Measurements from ENCODE around the gene STAT1. TPM values are rescaled to one million over a fixed set of nuclear protein-coding genes. Genes with fewer than 3 reads are reported as not detected.

Gene STAT1
- total RNA-seq, 1 donor from 2014 or later: 139 TPM

DNA sequence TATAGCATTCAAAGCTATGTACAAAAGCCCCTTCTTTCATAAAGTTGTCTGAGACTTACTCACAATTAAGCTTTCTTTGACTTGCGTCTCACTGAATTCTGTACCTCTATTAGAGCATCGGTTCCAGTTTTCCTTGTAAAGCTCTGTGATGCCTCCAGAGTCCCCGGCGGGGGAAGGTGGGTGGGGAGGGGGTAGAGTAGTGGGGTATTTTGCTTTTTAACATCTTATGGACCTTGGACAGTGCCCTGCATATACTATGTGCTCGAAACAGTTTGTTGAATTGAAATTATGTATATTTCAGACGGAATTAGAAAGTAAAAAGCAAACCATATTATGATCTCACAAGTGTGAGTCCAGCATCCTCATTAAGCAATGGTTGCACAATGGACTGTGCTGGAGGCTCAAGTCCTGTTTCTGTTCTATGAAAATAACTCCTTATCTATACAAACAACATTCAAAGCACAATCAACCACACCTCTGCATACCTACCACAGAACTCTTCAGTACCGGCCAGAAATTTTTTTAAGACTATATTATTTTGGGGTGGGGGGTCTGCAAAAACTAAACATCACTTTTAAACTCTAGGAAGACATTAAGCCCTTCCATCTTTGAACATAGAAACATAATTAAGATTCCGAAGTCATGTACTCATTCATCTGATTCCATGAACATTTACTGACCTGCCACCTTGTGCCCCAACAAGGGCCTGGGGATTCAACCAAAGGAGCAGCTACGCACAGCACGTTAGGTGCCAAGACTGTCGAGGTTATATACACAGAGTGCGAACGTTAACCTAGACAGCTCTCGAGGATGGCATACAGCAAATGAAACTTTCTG is 908 bp downstream of the STAT1 start:
- Mint-ChIP-seq H3K27ac (no peak overlapping the region), H3K4me3 (ENCODE audit: low read depth) (no peak overlapping the region), H3K9me3 (peaks cover 4% of the 10 kb centered on the region), H3K36me3 (ENCODE audit: low read depth) (peaks cover 40% of the 10 kb centered on the region), H3K27me3 (ENCODE audit: low read depth) (no peaks in the 10 kb centered on the region), H3K4me1 (ENCODE audit: low read depth) (peaks cover 38% of the 10 kb centered on the region)
- intact Hi-C loops (cut with micrococcal nuclease): loop anchor here (5.0 kb wide), 1 partner anchor 1226 kb away; no protein-coding TSS in a partner anchor
- no peak for DNase-seq (ENCODE audit: low spot score)

DNA sequence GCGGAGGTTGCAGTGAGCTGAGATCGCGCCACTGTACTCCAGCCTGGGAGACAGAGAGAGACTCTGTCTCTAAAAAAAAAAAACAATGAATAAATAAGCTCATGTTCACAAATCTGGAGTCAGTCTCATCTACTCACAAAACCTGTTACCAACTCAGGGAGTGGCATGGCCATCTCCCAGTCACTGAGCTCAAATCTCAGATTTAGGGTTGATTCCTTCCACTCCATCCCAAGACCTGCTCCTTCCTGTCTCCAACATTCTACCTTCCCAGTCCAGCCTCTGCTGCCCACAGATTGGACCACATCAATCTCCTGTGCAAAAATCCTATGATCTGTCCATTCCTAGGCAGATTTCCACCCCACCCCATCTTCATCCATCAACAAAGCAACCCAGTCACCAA is 1.6 kb downstream of the STAT1 start:
- intact Hi-C loops (cut with micrococcal nuclease): loop anchor here (5.0 kb wide), 1 partner anchor 1225 kb away; no protein-coding TSS in a partner anchor
- Mint-ChIP-seq H3K36me3 (ENCODE audit: low read depth) (peaks cover 47% of the 10 kb centered on the region), H3K27ac (no peak overlapping the region)

DNA sequence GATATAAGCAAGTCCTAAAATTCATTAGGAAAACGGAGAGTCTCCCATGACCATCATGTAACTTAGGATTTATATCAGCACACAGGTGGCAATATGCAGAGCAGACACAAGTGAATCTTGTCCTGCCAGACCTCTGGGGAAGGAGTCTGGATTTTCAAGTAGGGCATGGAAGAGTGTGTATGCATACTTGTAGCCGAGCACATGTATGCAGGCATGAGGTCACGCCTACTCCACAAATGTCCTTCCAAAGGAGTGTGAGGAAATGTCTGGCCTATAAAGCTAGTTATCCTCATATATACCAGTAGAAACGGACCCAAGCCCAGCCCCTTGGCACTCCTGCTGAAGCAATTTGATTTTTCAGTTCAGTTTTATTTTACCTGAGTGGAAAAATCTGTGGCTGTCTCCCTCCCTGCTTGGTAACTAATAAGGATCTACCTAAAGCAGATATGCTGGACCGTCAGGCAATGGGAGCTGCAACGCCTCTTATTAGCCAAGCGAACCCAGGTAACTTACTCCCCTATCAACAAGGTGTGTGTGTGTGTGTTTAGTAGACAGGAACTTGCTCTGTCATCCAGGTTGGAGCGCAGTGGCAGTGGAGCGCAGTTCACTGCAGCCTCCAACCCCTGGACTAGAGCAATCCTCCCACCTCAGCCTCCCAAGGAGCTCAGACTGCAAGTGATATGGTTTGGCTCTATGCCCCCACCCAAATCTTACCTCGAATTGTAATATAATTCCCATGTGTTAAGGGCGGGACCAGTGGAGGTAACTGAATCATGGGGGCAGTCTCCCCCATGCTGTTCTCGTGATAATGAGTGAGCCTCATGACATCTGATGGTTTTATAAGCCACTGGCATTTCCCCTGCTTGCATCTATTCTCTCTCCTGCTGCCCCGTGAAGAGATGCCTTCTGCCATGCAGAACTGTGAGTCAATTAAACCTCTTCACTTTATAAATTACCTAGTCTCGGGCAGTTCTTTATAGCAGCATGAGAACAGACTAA is 2.8 kb downstream of the STAT1 start:
- peak overlapping the region; percentile 50 for H3K27ac Mint-ChIP-seq
- H3K36me3 Mint-ChIP-seq (ENCODE audit: low read depth): peaks cover 54% of the 10 kb centered on the region
- H3K4me3 Mint-ChIP-seq (ENCODE audit: low read depth): no peak overlapping the region
- peaks cover 43% of the 10 kb centered on the region for H3K4me1 Mint-ChIP-seq (ENCODE audit: low read depth)
- DNase-seq (ENCODE audit: low spot score): no peak
- intact Hi-C loops (cut with micrococcal nuclease): loop anchor here (5.0 kb wide), 1 partner anchor 1224 kb away; no protein-coding TSS in a partner anchor
- H3K9me3 Mint-ChIP-seq: peaks cover 4% of the 10 kb centered on the region
- H3K27me3 Mint-ChIP-seq (ENCODE audit: low read depth): no peaks in the 10 kb centered on the region

More for the DNA sequence above, 1.6 kb downstream of the STAT1 start:
- no peak overlapping the region for H3K4me3 Mint-ChIP-seq (ENCODE audit: low read depth)
- H3K4me1 Mint-ChIP-seq (ENCODE audit: low read depth): peaks cover 39% of the 10 kb centered on the region
- H3K9me3 Mint-ChIP-seq: peaks cover 4% of the 10 kb centered on the region
- H3K27me3 Mint-ChIP-seq (ENCODE audit: low read depth): no peaks in the 10 kb centered on the region
- DNase-seq (ENCODE audit: low spot score): no peak

DNA sequence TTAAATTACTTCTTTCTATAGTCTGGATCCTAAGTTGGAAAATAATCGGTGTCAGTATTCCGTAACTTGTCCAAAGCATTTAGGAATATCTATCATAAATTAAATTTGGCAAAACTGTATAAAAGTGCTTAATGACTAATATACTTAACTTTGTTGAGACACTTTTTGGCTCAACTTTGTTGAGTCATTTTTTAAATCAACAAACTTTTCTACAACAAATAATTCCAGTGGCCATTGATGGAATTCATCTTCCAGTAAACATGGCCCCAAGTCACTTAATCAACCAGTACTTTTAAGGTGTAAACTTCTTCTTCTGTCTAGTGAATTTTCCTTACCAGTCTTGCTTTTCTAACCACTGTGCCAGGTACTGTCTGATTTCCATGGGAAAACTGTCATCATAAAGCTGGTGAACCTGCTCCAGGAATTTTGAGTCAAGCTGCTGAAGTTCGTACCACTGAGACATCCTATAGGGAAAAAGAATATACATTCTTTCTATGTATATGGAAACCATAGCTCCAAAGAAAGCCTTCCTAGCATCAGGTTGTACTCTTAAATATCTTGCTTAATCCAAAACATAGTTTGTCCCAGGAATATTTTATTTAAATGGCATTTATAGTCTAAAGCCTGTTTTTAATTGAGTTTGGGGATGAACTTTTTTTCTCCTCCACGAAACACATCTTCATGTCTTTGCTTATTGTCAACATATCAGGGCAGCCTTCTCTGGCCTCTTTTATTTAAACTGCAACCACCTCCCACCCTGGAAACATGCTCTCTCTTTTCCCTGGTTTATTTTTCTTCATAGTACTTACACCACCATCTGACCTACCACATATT is 4.2 kb downstream of the STAT1 start:
- Mint-ChIP-seq H3K27ac (peak overlapping the region; percentile 43), H3K4me1 (ENCODE audit: low read depth) (peaks cover 50% of the 10 kb centered on the region), H3K27me3 (ENCODE audit: low read depth) (no peaks in the 10 kb centered on the region), H3K9me3 (peaks cover 5% of the 10 kb centered on the region), H3K36me3 (ENCODE audit: low read depth) (peaks cover 68% of the 10 kb centered on the region), H3K4me3 (ENCODE audit: low read depth) (peak overlapping the region; percentile 61)
- intact Hi-C loops (cut with micrococcal nuclease): loop anchor here (5.0 kb wide), 1 partner anchor 1222 kb away; no protein-coding TSS in a partner anchor
- DNase-seq (ENCODE audit: low spot score): no peak

DNA sequence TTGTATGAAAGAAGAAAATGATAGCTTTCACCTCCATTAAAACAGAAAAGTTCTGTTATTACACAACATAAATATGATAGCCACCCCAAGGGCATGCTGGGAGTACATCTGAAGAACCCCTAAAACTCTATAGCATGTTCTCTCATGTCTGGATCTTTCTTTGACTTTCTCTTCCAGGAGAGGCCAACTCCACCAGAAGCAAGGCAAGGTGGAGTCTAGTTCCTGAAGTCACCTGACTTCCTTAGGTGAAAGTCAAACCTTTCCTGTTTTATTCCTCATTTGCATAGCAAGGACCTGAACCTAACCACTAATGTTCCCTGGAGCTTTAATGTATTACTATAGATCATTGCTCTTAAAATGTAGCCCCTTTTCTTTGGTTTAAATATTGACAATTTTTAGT is 5.7 kb downstream of the STAT1 start:
- Mint-ChIP-seq H3K36me3 (ENCODE audit: low read depth) (peaks cover 83% of the 10 kb centered on the region), H3K4me1 (ENCODE audit: low read depth) (peaks cover 62% of the 10 kb centered on the region), H3K27ac (peak overlapping the region; percentile 29), H3K27me3 (ENCODE audit: low read depth) (no peaks in the 10 kb centered on the region), H3K9me3 (peaks cover 19% of the 10 kb centered on the region), H3K4me3 (ENCODE audit: low read depth) (peak overlapping the region; percentile 28)
- intact Hi-C loops (cut with micrococcal nuclease): no loop called here
- DNase-seq (ENCODE audit: low spot score): no peak

DNA sequence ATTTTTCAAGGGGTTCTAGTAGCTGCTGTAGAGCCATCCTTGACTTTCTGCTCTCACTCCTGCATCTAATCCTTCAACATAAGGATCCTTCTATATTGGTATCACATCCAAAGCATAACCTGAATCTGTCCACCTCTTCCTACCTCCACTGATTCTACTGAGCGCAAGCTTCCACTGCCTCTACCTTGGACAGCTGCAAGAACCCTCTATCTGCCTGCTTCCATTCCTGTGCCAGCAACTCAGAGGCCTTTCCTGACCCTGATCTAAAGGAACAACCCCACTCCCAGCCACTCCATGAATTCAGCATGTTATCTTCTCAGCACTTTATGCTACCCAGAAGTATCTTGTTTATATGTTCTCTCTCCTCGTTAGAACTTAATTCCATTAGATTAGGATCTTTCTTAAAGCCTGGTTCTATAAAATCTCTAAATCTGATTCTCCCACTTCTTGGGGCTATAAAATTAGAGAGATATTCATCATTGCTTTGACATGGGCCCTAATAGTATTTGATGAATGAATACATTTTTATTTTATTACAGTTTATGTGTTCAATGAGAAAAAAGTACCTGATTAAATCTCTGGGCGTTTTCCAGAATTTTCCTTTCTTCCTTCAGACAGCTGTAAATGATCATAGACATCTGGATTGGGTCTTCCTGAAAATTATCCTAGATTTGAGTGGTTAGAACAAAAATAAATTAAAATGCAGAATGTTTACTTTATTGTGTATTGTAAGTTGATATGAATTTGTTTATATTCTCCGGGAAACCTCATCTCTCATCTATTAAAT is 6.8 kb downstream of the STAT1 start:
- Mint-ChIP-seq H3K27me3 (ENCODE audit: low read depth) (no peaks in the 10 kb centered on the region), H3K4me1 (ENCODE audit: low read depth) (peaks cover 68% of the 10 kb centered on the region), H3K27ac (peak overlapping the region; percentile 16), H3K36me3 (ENCODE audit: low read depth) (peaks cover 94% of the 10 kb centered on the region), H3K4me3 (ENCODE audit: low read depth) (no peak overlapping the region), H3K9me3 (peaks cover 21% of the 10 kb centered on the region)
- DNase-seq (ENCODE audit: low spot score): no peak
- intact Hi-C loops (cut with micrococcal nuclease): no loop called here

DNA sequence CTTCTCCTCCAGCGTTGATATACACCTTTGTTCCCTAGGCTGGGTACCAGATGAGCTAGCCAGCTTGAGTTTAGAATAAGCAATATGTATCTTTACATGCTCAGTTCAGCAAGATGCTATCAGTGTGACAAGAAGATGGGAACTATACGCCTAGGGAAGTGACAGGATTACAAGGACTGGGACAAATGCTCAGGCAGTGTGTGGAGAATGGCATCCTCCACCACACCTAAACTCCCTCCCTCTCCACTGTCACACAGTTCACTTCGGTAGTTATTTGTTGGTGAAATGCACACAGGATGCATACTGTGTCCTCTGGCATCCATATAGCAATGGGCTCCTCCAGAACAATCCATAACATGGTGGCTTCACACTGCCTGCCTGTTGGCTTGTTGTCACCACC is 7.7 kb downstream of the STAT1 start:
- Mint-ChIP-seq H3K4me1 (ENCODE audit: low read depth) (peaks cover 72% of the 10 kb centered on the region), H3K9me3 (peaks cover 21% of the 10 kb centered on the region), H3K4me3 (ENCODE audit: low read depth) (no peak overlapping the region), H3K36me3 (ENCODE audit: low read depth) (peaks cover 96% of the 10 kb centered on the region), H3K27me3 (ENCODE audit: low read depth) (no peaks in the 10 kb centered on the region), H3K27ac (no peak overlapping the region)
- intact Hi-C loops (cut with micrococcal nuclease): no loop called here
- DNase-seq (ENCODE audit: low spot score): no peak

DNA sequence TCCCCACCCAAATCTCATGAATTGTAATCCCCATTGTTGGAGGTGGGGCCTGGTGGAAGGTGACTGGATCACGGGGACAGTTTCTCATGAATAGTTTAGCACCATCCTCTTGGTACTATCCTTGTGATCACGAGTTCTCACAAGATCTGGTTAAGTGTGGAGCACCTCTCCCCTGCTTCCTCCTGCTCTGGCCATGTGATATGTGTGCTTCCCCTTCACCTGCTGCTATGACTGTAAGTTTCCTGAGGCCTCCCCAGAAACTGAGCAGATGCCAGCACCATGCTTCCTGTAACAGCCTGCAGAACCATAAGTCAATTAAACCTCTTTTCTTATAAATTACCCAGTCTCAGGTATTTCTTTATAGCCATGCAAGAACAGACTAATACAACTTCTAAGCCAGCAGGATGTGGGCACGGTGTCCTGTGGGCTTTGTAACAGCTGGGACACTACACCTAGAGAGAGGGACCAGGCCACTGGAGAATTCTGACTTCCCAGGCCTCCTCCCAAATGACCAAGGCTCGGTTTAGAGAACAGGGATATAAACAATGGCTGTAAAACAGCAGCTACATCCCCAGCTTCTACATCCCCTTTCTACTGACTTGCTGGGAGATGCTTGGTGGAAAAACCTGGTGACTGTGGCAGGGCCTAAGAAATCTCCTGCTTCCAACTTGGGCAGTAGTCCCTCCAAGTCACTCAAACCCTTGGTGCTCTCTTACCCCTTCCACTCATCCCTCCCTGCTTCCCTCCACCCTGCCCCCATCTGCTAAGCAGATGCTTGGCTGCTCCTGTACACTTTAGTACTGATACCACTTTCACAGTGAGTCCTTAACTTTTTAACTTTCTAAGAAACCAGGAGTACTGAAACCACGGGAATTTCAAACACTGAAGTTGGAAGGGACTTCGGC is 10.3 kb downstream of the STAT1 start:
- no peak overlapping the region for H3K4me3 Mint-ChIP-seq (ENCODE audit: low read depth)
- peaks cover 100% of the 10 kb centered on the region for H3K36me3 Mint-ChIP-seq (ENCODE audit: low read depth)
- no peak for DNase-seq (ENCODE audit: low spot score)
- H3K27ac Mint-ChIP-seq: peak overlapping the region; percentile 82
- no peaks in the 10 kb centered on the region for H3K27me3 Mint-ChIP-seq (ENCODE audit: low read depth)
- H3K9me3 Mint-ChIP-seq: peaks cover 21% of the 10 kb centered on the region
- peaks cover 74% of the 10 kb centered on the region for H3K4me1 Mint-ChIP-seq (ENCODE audit: low read depth)
- intact Hi-C loops (cut with micrococcal nuclease): no loop called here

DNA sequence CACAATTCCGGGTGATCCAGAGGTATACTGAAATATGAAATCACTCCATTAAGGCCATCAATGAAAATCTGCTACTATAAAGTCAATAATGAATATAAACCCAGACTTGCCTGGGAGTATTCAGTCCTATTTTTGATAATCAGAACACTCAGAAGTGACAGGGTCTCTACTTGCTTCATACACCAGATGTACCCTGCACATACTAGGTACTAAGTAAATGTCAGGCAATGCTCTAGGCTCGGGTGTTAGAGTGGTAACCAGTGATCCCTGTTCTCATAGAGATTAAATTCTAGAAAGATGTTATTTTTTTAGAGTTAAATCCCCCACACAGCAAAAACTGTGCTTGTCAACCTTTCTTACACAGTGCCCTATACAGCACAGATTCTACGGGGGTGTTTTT is 12.3 kb downstream of the STAT1 start:
- intact Hi-C loops (cut with micrococcal nuclease): no loop called here
- Mint-ChIP-seq H3K4me3 (ENCODE audit: low read depth) (no peak overlapping the region), H3K4me1 (ENCODE audit: low read depth) (peaks cover 68% of the 10 kb centered on the region), H3K9me3 (peaks cover 21% of the 10 kb centered on the region), H3K27me3 (ENCODE audit: low read depth) (no peaks in the 10 kb centered on the region), H3K36me3 (ENCODE audit: low read depth) (peaks cover 97% of the 10 kb centered on the region), H3K27ac (peak overlapping the region; percentile 47)
- no peak for DNase-seq (ENCODE audit: low spot score)

DNA sequence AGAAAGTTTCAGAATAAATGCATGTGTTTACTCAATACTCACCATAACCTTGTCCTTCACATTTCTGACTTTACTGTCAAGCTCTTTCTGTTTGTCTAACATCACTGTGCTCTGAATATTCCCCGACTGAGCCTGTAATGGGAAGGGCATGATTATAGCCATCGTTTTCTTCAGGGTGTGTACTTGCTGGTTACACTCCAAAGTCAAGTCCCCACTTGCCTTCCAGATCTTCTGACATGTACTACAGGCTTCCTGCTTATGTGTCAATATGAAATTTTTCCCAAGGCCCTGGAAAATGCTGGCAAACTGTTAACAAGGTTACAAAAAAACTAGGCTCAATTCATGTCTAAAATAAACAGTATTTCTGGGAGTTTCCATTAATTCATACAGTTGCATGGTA is 12.9 kb downstream of the STAT1 start:
- DNase-seq (ENCODE audit: low spot score): no peak
- peaks cover 97% of the 10 kb centered on the region for H3K36me3 Mint-ChIP-seq (ENCODE audit: low read depth)
- peak overlapping the region; percentile 47 for H3K27ac Mint-ChIP-seq
- intact Hi-C loops (cut with micrococcal nuclease): no loop called here
- no peak overlapping the region for H3K4me3 Mint-ChIP-seq (ENCODE audit: low read depth)
- no peaks in the 10 kb centered on the region for H3K27me3 Mint-ChIP-seq (ENCODE audit: low read depth)
- peaks cover 69% of the 10 kb centered on the region for H3K4me1 Mint-ChIP-seq (ENCODE audit: low read depth)
- peaks cover 21% of the 10 kb centered on the region for H3K9me3 Mint-ChIP-seq

Measured in activated T-helper 2 cell treated with anti-CD3 and anti-CD28 coated beads, Interferon-gamma antibody, Interleukin-2, Interleukin-4, amounts not matched to agents 10 μg/mL and 5 μg/mL and 100 μg/mL, durations not matched to agents 14 hours and 24 hours and 36 hours (primary cell).